Mucosa of descending colon (tissue), 3 donors: ENCODE results near the gene MSI2. TPM values are rescaled to one million over a fixed set of nuclear protein-coding genes. Genes with fewer than 3 reads are reported as not detected.

Experiments used
- ATAC-seq: fragments of 200-7000 bp; cut with Tn5 transposase; one replicate; pipeline ENCODE4 v1.9.1; 2020; ENCODE audit warnings: mild to moderate bottlenecking, moderate library complexity
- DNase-seq, 3 donors: peaks; one replicate each; pipeline ENCODE4 v3.0.0-alpha.2; 2020
- H3K36me3 ChIP-seq: fragments of 200-600 bp; one replicate; pipeline ENCODE4 v1.8.0; 2021; ENCODE audit warnings: low read depth, mild to moderate bottlenecking
- H3K4me1 ChIP-seq: fragments of 200-600 bp; one replicate; pipeline ENCODE4 v1.8.0; 2021; ENCODE audit warnings: low read depth, mild to moderate bottlenecking
- H3K4me3 ChIP-seq: fragments of 200-600 bp; one replicate; pipeline ENCODE4 v1.8.0; 2021; ENCODE audit warnings: mild to moderate bottlenecking
- H3K9me3 ChIP-seq: fragments of 200-600 bp; one replicate; pipeline ENCODE4 v1.8.0; 2021; ENCODE audit warnings: mild to moderate bottlenecking
- CTCF ChIP-seq: fragments of 200-600 bp; IDR thresholded peaks from one replicate; pipeline ENCODE4 v1.8.0; 2022; ENCODE audit warnings: antibody characterized with exemption, mild to moderate bottlenecking
- intact Hi-C, 2 donors: fragments of 100-400 bp; cut with DNase I in 1 of 2; cut with micrococcal nuclease in 1 of 2; formaldehyde crosslinking; loops; one replicate each; pipeline versions ENCODE4 v1.11.0 to v1.11.1; 2022; cut with DNase I, micrococcal nuclease
- total RNA-seq, 3 donors: library from RNA; stranded (reverse); fragmentation: NEBNext Ultra II Directional in 2 of 3; extraction: Animal tissue kit (Norgen Biotek cat#: 25700) in 2 of 3; gene quantifications; one replicate each; pipeline versions ENCODE4 v1.2.1 to v1.2.4, GENCODE V29; 2021 to 2023
- donor health status: DM: no; HTN: no; CAD: no; lungs with moderate emphysema.
- donor health status: DM: no; HTN: no; CAD: no.
- donor health status: DM: no; HTN: yes; CAD: no.

Gene MSI2
- total RNA-seq, 3 donors from 2014 or later: 60.0 to 72.6 (median 65.7) TPM

DNA sequence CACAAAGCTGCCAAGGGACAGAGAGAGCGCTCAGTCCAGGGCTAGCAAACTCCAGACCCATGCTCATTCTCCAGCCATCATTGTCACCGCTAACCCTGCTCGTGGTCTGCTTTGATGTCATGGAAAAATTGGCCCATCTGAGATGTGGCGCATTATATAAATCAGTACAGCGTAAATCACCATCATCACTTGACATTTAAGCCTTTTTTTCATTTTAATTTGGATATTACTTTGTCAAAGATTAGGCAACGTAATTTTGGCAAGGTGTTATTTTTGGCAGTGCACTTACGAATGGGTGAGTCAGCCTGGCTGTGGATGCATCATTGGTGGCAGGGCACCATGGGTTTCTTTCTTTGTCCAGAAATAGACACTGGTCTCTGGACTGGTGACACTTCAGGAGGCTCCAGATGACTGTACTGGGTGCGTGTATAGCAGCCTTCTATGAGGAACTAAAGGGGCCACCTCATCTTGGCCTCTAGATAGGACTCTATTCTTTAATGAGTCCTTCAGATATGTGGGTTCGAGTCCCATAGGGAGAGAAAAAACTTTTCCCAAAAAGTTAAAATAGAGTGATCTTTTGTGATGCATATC, 166.3 kb downstream of the MSI2 start:
- no peak overlapping the region for H3K4me3 ChIP-seq
- intact Hi-C loops: no loop called here
- DNase-seq (no peak), ATAC-seq (no peak)
- no peaks in the 10 kb centered on the region for H3K9me3 ChIP-seq
- H3K4me1 ChIP-seq: peaks cover 27% of the 10 kb centered on the region
- H3K36me3 ChIP-seq: no peaks in the 10 kb centered on the region
- TF ChIP-seq CTCF: no peak

DNA sequence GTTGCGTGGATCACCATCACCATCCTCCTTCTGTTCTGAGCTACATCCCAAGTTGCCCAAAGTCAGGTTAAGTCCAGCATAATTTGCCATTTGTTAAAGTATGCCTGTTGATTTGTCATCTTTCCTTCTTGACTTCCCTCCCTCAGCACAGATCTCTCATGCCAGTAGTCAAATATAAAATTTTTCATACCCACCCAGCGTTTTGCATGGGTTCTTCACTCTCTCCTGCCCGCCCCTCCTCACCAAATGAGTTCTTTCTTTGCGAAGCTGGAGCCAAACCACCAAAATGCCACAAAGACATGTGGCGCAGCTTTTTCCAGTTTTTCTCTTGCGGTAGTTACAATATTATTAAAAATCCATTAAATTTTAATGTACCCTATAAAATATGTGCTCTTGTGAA, 167.2 kb downstream of the MSI2 start:
- H3K4me3 ChIP-seq: no peak overlapping the region
- H3K36me3 ChIP-seq: no peaks in the 10 kb centered on the region
- H3K9me3 ChIP-seq: no peaks in the 10 kb centered on the region
- no peak for DNase-seq
- intact Hi-C loops: no loop called here
- no peak for TF ChIP-seq CTCF
- peaks cover 27% of the 10 kb centered on the region for H3K4me1 ChIP-seq
- ATAC-seq: no peak

GRCh38 chr17:57424273-57424672, 167.9 kb downstream of the MSI2 start:
- ATAC-seq (no peak), DNase-seq (no peak)
- H3K4me3 ChIP-seq: no peak overlapping the region
- intact Hi-C loops: no loop called here
- peaks cover 27% of the 10 kb centered on the region for H3K4me1 ChIP-seq
- no peaks in the 10 kb centered on the region for H3K36me3 ChIP-seq
- no peak for TF ChIP-seq CTCF
- H3K9me3 ChIP-seq: no peaks in the 10 kb centered on the region

DNA sequence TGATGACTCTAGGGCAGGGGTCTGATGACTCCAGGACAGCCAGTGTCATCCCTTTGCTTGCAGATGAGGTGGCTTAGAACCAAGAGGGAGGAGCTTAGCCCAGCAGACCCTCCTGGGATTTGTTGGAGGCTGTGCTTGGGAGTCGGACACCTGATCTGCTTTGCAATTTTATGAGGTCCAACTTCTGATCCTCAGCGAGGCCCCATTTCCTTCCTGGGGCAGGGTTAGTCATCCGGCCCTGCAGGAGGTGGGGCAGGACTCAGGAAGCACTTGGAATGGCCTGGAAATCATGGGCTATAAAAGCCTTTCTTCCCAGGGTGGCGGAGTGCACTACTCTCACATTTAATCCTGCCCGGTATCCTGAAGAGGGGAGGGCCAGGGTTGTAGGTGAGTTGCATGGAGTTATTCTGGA, 168.5 kb downstream of the MSI2 start:
- ATAC-seq (peak; percentile 90), DNase-seq (peak; percentile 74 to 82 (median 78))
- no peaks in the 10 kb centered on the region for H3K36me3 ChIP-seq
- H3K9me3 ChIP-seq: no peaks in the 10 kb centered on the region
- no peak for TF ChIP-seq CTCF
- peaks cover 27% of the 10 kb centered on the region for H3K4me1 ChIP-seq
- H3K4me3 ChIP-seq: no peak overlapping the region
- intact Hi-C loops: no loop called here

DNA sequence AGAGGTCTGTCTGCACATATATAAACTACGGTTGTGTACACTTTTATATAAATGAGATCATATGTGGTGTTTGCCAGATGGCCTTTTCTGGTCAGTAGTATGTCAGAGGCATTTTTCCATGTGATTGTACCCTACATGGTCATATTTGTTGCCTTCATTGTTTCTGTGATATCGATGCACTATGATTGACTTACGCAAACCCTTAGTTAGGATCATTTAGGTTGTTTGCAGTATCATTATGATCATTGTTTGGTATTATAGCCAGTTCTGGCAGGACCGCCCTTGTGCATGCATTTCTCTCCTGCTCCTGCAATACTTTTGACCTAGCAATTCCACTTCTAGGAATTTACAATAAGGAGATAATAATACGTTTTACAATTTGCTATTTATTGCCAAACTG, 169.1 kb downstream of the MSI2 start:
- Histone ChIP-seq H3K4me3 (no peak overlapping the region), H3K4me1 (peaks cover 27% of the 10 kb centered on the region), H3K36me3 (no peaks in the 10 kb centered on the region), H3K9me3 (no peaks in the 10 kb centered on the region)
- intact Hi-C loops: no loop called here
- DNase-seq (peak in 1 of 3 donors; percentile 25), ATAC-seq (peak; percentile 28)
- no peak for TF ChIP-seq CTCF
